Activated CD4-positive, alpha-beta memory T cell treated with anti-CD3 and anti-CD28 coated beads for 36 hours (primary cell): ENCODE data around the gene ADSL. TPM values are rescaled to one million over a fixed set of nuclear protein-coding genes. Genes with fewer than 3 reads are reported as not detected.

Experiments used
- CTCF ChIA-PET: fragments of 350-600 bp; sonication (Branson Sonifier 250); formaldehyde crosslinking; loops from one replicate; lab custom pipeline; 2021; ENCODE audit warnings: antibody characterized with exemption, inconsistent platforms; lab: Charles Lee
- POLR2A ChIA-PET: fragments of 350-600 bp; sonication (Branson Sonifier 250); formaldehyde crosslinking; loops from one replicate; lab custom pipeline; 2021; ENCODE audit warnings: antibody characterized with exemption; lab: Charles Lee
- DNase-seq: peaks from one replicate; pipeline ENCODE4 v3.0.0-alpha.2; 2020
- H3K27ac Mint-ChIP-seq: one replicate; pipeline ENCODE4 v1.8.0; 2021; ENCODE audit warnings: mixed read lengths
- H3K27me3 Mint-ChIP-seq: one replicate; pipeline ENCODE4 v1.8.0; 2021; ENCODE audit warnings: mixed read lengths
- H3K36me3 Mint-ChIP-seq: one replicate; pipeline ENCODE4 v1.8.0; 2021; ENCODE audit warnings: mixed read lengths
- H3K4me1 Mint-ChIP-seq: one replicate; pipeline ENCODE4 v1.8.0; 2021; ENCODE audit warnings: low read depth, mixed read lengths
- H3K4me3 Mint-ChIP-seq: one replicate; pipeline ENCODE4 v1.8.0; 2021; ENCODE audit warnings: mild to moderate bottlenecking, mixed read lengths
- H3K9me3 Mint-ChIP-seq: one replicate; pipeline ENCODE4 v1.8.0; 2021; ENCODE audit warnings: mixed read lengths
- intact Hi-C: fragments of 100-400 bp; cut with micrococcal nuclease; formaldehyde crosslinking; loops from one replicate; pipeline ENCODE4 v1.15.1; 2023
- total RNA-seq, 2 experiments: library from RNA; stranded (reverse); gene quantifications; one replicate each; pipeline ENCODE4 v1.2.3, GENCODE V29; 2021

The ADSL gene
- total RNA-seq, 2 experiments from 2014 or later, result 143 to 146 TPM

GRCh38 chr22:40420341-40421081, 74.2 kb downstream of the ADSL start:
- Mint-ChIP-seq H3K27ac (no peak overlapping the region), H3K36me3 (peaks cover 16% of the 10 kb centered on the region), H3K27me3 (no peaks in the 10 kb centered on the region), H3K9me3 (no peaks in the 10 kb centered on the region), H3K4me3 (no peak overlapping the region), H3K4me1 (peaks cover 15% of the 10 kb centered on the region)
- intact Hi-C loops, result no loop called here
- DNase-seq, result no peak
- POLR2A ChIA-PET, result no interaction called here
- CTCF ChIA-PET, result no interaction called here

GRCh38 chr22:40421082-40421350, 74.7 kb downstream of the ADSL start:
- Mint-ChIP-seq H3K4me1 (peaks cover 10% of the 10 kb centered on the region), H3K4me3 (no peak overlapping the region), H3K27me3 (no peaks in the 10 kb centered on the region), H3K27ac (no peak overlapping the region), H3K36me3 (peaks cover 16% of the 10 kb centered on the region), H3K9me3 (no peaks in the 10 kb centered on the region)
- POLR2A ChIA-PET, result no interaction called here
- DNase-seq, result no peak
- intact Hi-C loops, result no loop called here
- CTCF ChIA-PET, result no interaction called here

- Mint-ChIP-seq H3K27ac (no peak overlapping the region), H3K9me3 (no peaks in the 10 kb centered on the region), H3K36me3 (peaks cover 20% of the 10 kb centered on the region), H3K27me3 (no peaks in the 10 kb centered on the region), H3K4me1 (peaks cover 4% of the 10 kb centered on the region), H3K4me3 (no peak overlapping the region)
- ChIA-PET POLR2A (no interaction called here), CTCF (no interaction called here)
- DNase-seq, result no peak
- intact Hi-C loops, result no loop called here
Observed at GRCh38 chr22:40421941-40422340, 75.6 kb downstream of the ADSL start.

- DNase-seq, result no peak
- Mint-ChIP-seq H3K27me3 (no peaks in the 10 kb centered on the region), H3K9me3 (no peaks in the 10 kb centered on the region), H3K36me3 (peaks cover 20% of the 10 kb centered on the region), H3K4me1 (peaks cover 4% of the 10 kb centered on the region), H3K4me3 (no peak overlapping the region), H3K27ac (peak overlapping the region; percentile 1)
- intact Hi-C loops, result no loop called here
- ChIA-PET CTCF (interaction anchor here (0.7 kb wide), 1 partner anchor 261 kb away, joined by 3 read pairs; no protein-coding TSS in a partner anchor), POLR2A (no interaction called here)
Observed at GRCh38 chr22:40422558-40423309, 76.4 kb downstream of the ADSL start.

GRCh38 chr22:40423310-40423688, 77.0 kb downstream of the ADSL start:
- intact Hi-C loops, result no loop called here
- H3K36me3 Mint-ChIP-seq, result peaks cover 20% of the 10 kb centered on the region

GRCh38 chr22:40423882-40424640, 77.8 kb downstream of the ADSL start:
- no peaks in the 10 kb centered on the region for H3K9me3 Mint-ChIP-seq
- CTCF ChIA-PET, result interaction anchor here (2.0 to 3.1 kb wide), 2 partner anchors 13 to 64 kb away, joined by 5 to 17 read pairs; no protein-coding TSS in a partner anchor
- peaks cover 4% of the 10 kb centered on the region for H3K4me1 Mint-ChIP-seq
- H3K4me3 Mint-ChIP-seq, result no peak overlapping the region
- POLR2A ChIA-PET, result no interaction called here
- no peaks in the 10 kb centered on the region for H3K27me3 Mint-ChIP-seq
- peaks cover 25% of the 10 kb centered on the region for H3K36me3 Mint-ChIP-seq
- DNase-seq, result no peak
- intact Hi-C loops, result no loop called here
- no peak overlapping the region for H3K27ac Mint-ChIP-seq

More at GRCh38 chr22:40423310-40423688, 77.0 kb downstream of the ADSL start:
- H3K27ac Mint-ChIP-seq, result no peak overlapping the region
- H3K9me3 Mint-ChIP-seq, result no peaks in the 10 kb centered on the region
- CTCF ChIA-PET, result no interaction called here
- no peak for DNase-seq
- H3K4me1 Mint-ChIP-seq, result peaks cover 4% of the 10 kb centered on the region
- no peak overlapping the region for H3K4me3 Mint-ChIP-seq
- POLR2A ChIA-PET, result no interaction called here
- no peaks in the 10 kb centered on the region for H3K27me3 Mint-ChIP-seq

GRCh38 chr22:40425082-40425481, 78.8 kb downstream of the ADSL start:
- Mint-ChIP-seq H3K4me1 (peaks cover 4% of the 10 kb centered on the region), H3K4me3 (no peak overlapping the region), H3K27ac (no peak overlapping the region), H3K27me3 (no peaks in the 10 kb centered on the region), H3K36me3 (peaks cover 29% of the 10 kb centered on the region), H3K9me3 (no peaks in the 10 kb centered on the region)
- CTCF ChIA-PET, result interaction anchor here (2.0 to 3.1 kb wide), 2 partner anchors 12 to 63 kb away, joined by 5 to 17 read pairs; no protein-coding TSS in a partner anchor
- intact Hi-C loops, result no loop called here
- POLR2A ChIA-PET, result no interaction called here
- DNase-seq, result no peak

GRCh38 chr22:40426594-40427333, 80.5 kb downstream of the ADSL start:
- H3K9me3 Mint-ChIP-seq, result no peaks in the 10 kb centered on the region
- CTCF ChIA-PET, result interaction anchor here (1.0 to 3.1 kb wide), 4 partner anchors 10 to 79 kb away, joined by 3 to 17 read pairs (median 7); no protein-coding TSS in a partner anchor
- H3K27ac Mint-ChIP-seq, result no peak overlapping the region
- DNase-seq, result no peak
- POLR2A ChIA-PET, result no interaction called here
- H3K27me3 Mint-ChIP-seq, result no peaks in the 10 kb centered on the region
- peaks cover 4% of the 10 kb centered on the region for H3K4me1 Mint-ChIP-seq
- H3K4me3 Mint-ChIP-seq, result no peak overlapping the region
- intact Hi-C loops, result no loop called here
- peaks cover 33% of the 10 kb centered on the region for H3K36me3 Mint-ChIP-seq

GRCh38 chr22:40428796-40429195, 82.5 kb downstream of the ADSL start:
- Mint-ChIP-seq H3K36me3 (peaks cover 23% of the 10 kb centered on the region), H3K9me3 (no peaks in the 10 kb centered on the region), H3K4me1 (peaks cover under 1% of the 10 kb centered on the region), H3K27ac (peak overlapping the region; percentile 4), H3K27me3 (no peaks in the 10 kb centered on the region), H3K4me3 (no peak overlapping the region)
- intact Hi-C loops, result no loop called here
- POLR2A ChIA-PET, result no interaction called here
- CTCF ChIA-PET, result interaction anchor here (1.7 to 2.3 kb wide), 2 partner anchors 8 to 217 kb away, joined by 5 to 10 read pairs; no protein-coding TSS in a partner anchor
- DNase-seq, result no peak

GRCh38 chr22:40429481-40429880, 83.2 kb downstream of the ADSL start:
- no peak for DNase-seq
- Mint-ChIP-seq H3K4me1 (peaks cover 7% of the 10 kb centered on the region), H3K4me3 (no peak overlapping the region), H3K27me3 (no peaks in the 10 kb centered on the region), H3K27ac (peak overlapping the region; percentile 40), H3K36me3 (peaks cover 26% of the 10 kb centered on the region), H3K9me3 (no peaks in the 10 kb centered on the region)
- ChIA-PET CTCF (interaction anchor here (2.3 kb wide), 1 partner anchor 217 kb away, joined by 5 read pairs; no protein-coding TSS in a partner anchor), POLR2A (no interaction called here)
- intact Hi-C loops, result no loop called here

- H3K27ac Mint-ChIP-seq, result no peak overlapping the region
- ChIA-PET CTCF (interaction anchor here (2.3 kb wide), 1 partner anchor 215 kb away, joined by 5 read pairs; no protein-coding TSS in a partner anchor), POLR2A (no interaction called here)
- intact Hi-C loops, result no loop called here
- H3K4me3 Mint-ChIP-seq, result no peak overlapping the region
- peaks cover 9% of the 10 kb centered on the region for H3K4me1 Mint-ChIP-seq
- no peaks in the 10 kb centered on the region for H3K9me3 Mint-ChIP-seq
- H3K27me3 Mint-ChIP-seq, result no peaks in the 10 kb centered on the region
- peaks cover 33% of the 10 kb centered on the region for H3K36me3 Mint-ChIP-seq
- DNase-seq, result no peak
Observed at GRCh38 chr22:40430991-40431390, 84.7 kb downstream of the ADSL start.
